Astrocyte (in vitro differentiated cells and primary cell): ENCODE data around the gene ROR1. TPM values are rescaled to one million over a fixed set of nuclear protein-coding genes. Genes with fewer than 3 reads are reported as not detected.

ENCODE experiments used
- DNase-seq: peaks from one replicate; pipeline ENCODE4 v3.0.0-alpha.2; 2010; ENCODE audit warnings: low read depth
- FAIRE-seq: peaks from 2 replicates; lab custom pipeline; 2011; peaks lifted over from hg19 to GRCh38; lab: Jason Lieb, UNC
- H2AFZ ChIP-seq: 2 replicates; pipeline ENCODE4 v1.6.0; 2012; ENCODE audit warnings: low read depth, low read length, inconsistent platforms
- H3K27ac ChIP-seq: 2 replicates; pipeline ENCODE4 v1.5.1; 2011; ENCODE audit warnings: low read depth, low read length, inconsistent platforms
- H3K27me3 ChIP-seq: 2 replicates; pipeline ENCODE4 v1.6.0; 2011; ENCODE audit warnings: low read length, inconsistent platforms; ENCODE audit not compliant: insufficient read depth
- H3K36me3 ChIP-seq: 2 replicates; pipeline ENCODE4 v1.5.1; 2011; ENCODE audit warnings: low read length, inconsistent platforms; ENCODE audit not compliant: insufficient read depth
- H3K4me1 ChIP-seq: 2 replicates; pipeline ENCODE4 v1.5.1; 2011; ENCODE audit warnings: low read length, inconsistent platforms; ENCODE audit not compliant: insufficient read depth
- H3K4me2 ChIP-seq: 2 replicates; pipeline ENCODE4 v1.6.0; 2012; ENCODE audit warnings: low read length, inconsistent platforms
- H3K4me3 ChIP-seq: 2 replicates; pipeline ENCODE4 v1.5.1; 2011; ENCODE audit warnings: low read depth, mild to moderate bottlenecking, low read length, inconsistent platforms; ENCODE audit not compliant: insufficient read depth
- H3K79me2 ChIP-seq: 2 replicates; pipeline ENCODE4 v1.6.0; 2012; ENCODE audit warnings: mild to moderate bottlenecking, low read length, inconsistent platforms; ENCODE audit not compliant: insufficient read depth
- H3K9ac ChIP-seq: 2 replicates; pipeline ENCODE4 v1.6.0; 2012; ENCODE audit warnings: mild to moderate bottlenecking, low read length, inconsistent platforms
- H3K9me3 ChIP-seq: 2 replicates; pipeline ENCODE4 v1.5.1; 2012; ENCODE audit warnings: low read depth, mild to moderate bottlenecking, low read length, inconsistent platforms; ENCODE audit not compliant: insufficient read depth
- H4K20me1 ChIP-seq: 2 replicates; pipeline ENCODE4 v1.6.0; 2012; ENCODE audit warnings: low read length, inconsistent platforms; ENCODE audit not compliant: insufficient read depth
- H3K27ac Mint-ChIP-seq: one replicate; pipeline ENCODE4 v1.8.0; 2021; ENCODE audit warnings: mild to moderate bottlenecking, mixed read lengths; ENCODE audit not compliant: unreplicated experiment
- H3K27me3 Mint-ChIP-seq: one replicate; pipeline ENCODE4 v1.8.0; 2021; ENCODE audit warnings: low read depth, mixed read lengths; ENCODE audit not compliant: unreplicated experiment
- H3K36me3 Mint-ChIP-seq: one replicate; pipeline ENCODE4 v1.8.0; 2021; ENCODE audit warnings: low read depth, mixed read lengths; ENCODE audit not compliant: unreplicated experiment
- H3K4me1 Mint-ChIP-seq: one replicate; pipeline ENCODE4 v1.8.0; 2021; ENCODE audit warnings: low read depth, mixed read lengths; ENCODE audit not compliant: unreplicated experiment
- H3K4me3 Mint-ChIP-seq: one replicate; pipeline ENCODE4 v1.8.0; 2021; ENCODE audit warnings: mild to moderate bottlenecking, moderate library complexity, mixed read lengths; ENCODE audit not compliant: unreplicated experiment
- H3K9me3 Mint-ChIP-seq: one replicate; pipeline ENCODE4 v1.8.0; 2021; ENCODE audit warnings: mild to moderate bottlenecking, mixed read lengths; ENCODE audit not compliant: unreplicated experiment
- CTCF ChIP-seq: IDR thresholded peaks from 2 replicates; pipeline ENCODE4 v1.5.1; 2011; ENCODE audit warnings: low read depth, mild to moderate bottlenecking, inconsistent platforms, low read length, moderate library complexity; ENCODE audit not compliant: insufficient read depth
- EZH2 ChIP-seq: IDR thresholded peaks from 2 replicates; pipeline ENCODE4 v1.6.1; 2012; ENCODE audit warnings: mild to moderate bottlenecking, low read length, inconsistent platforms; ENCODE audit not compliant: insufficient read depth
- total RNA-seq: library from RNA; stranded (reverse); gene quantifications from 2 replicates; pipeline ENCODE4 v1.2.1, GENCODE V29; 2021

Gene ROR1
- total RNA-seq, 1 donor from 2014 or later: 38.3 TPM

GRCh38 chr1:63775418-63776127, 1.8 kb downstream of the ROR1 start:
- Histone ChIP-seq H3K9ac (peak overlapping the region; percentile 82), H3K4me3 (peak overlapping the region; percentile 77), H3K4me1 (peaks cover 12% of the 10 kb centered on the region), H4K20me1 (peaks cover 55% of the 10 kb centered on the region), H3K36me3 (no peaks in the 10 kb centered on the region), H2AFZ (peak overlapping the region; percentile 75), H3K4me2 (peak overlapping the region; percentile 87), H3K27me3 (peaks cover 8% of the 10 kb centered on the region), H3K9me3 (no peaks in the 10 kb centered on the region), H3K27ac (no peak overlapping the region), H3K79me2 (peaks cover 64% of the 10 kb centered on the region)
- Mint-ChIP-seq H3K4me3 (peak overlapping the region; percentile 98), H3K9me3 (no peaks in the 10 kb centered on the region), H3K27me3 (no peaks in the 10 kb centered on the region), H3K27ac (peak overlapping the region; percentile 68), H3K4me1 (peaks cover 50% of the 10 kb centered on the region), H3K36me3 (peaks cover 3% of the 10 kb centered on the region)
- DNase-seq (no peak), FAIRE-seq (no peak)
- TF ChIP-seq EZH2 (no peak), CTCF (no peak)

DNA sequence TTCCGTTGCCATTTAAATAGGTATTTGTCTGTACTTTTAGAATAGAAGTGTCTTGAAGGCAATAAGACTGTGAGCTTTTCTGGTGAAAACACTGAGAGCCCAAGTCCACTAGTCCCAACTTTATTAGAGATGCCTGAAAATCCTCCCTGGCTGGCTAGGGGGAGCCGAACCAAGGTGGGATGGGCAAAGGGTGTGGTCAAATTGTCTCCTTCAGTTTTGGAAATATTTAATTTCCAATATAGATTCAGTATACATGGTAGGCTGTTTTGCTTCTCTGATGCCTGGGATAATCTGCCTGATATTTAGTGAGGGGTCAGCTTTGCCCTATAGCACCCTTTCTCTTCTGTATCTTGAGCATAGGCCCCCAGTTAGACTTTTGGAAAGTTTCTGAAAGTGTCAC, 3.5 kb downstream of the ROR1 start:
- FAIRE-seq: no peak
- Histone ChIP-seq H3K9ac (no peak overlapping the region), H4K20me1 (peaks cover 70% of the 10 kb centered on the region), H3K4me2 (no peak overlapping the region), H3K9me3 (no peaks in the 10 kb centered on the region), H3K27ac (no peak overlapping the region), H3K4me1 (peaks cover 12% of the 10 kb centered on the region), H2AFZ (no peak overlapping the region), H3K79me2 (peaks cover 81% of the 10 kb centered on the region), H3K4me3 (no peak overlapping the region), H3K27me3 (peaks cover 8% of the 10 kb centered on the region), H3K36me3 (no peaks in the 10 kb centered on the region)
- Mint-ChIP-seq H3K9me3 (no peaks in the 10 kb centered on the region), H3K4me1 (peaks cover 50% of the 10 kb centered on the region), H3K36me3 (peaks cover 5% of the 10 kb centered on the region), H3K27me3 (no peaks in the 10 kb centered on the region), H3K4me3 (peak overlapping the region; percentile 98), H3K27ac (no peak overlapping the region)
- TF ChIP-seq CTCF (no peak), EZH2 (no peak)
- DNase-seq: no peak
